ENCODE results near the gene EIF2AK2.

Gene EIF2AK2

DNA sequence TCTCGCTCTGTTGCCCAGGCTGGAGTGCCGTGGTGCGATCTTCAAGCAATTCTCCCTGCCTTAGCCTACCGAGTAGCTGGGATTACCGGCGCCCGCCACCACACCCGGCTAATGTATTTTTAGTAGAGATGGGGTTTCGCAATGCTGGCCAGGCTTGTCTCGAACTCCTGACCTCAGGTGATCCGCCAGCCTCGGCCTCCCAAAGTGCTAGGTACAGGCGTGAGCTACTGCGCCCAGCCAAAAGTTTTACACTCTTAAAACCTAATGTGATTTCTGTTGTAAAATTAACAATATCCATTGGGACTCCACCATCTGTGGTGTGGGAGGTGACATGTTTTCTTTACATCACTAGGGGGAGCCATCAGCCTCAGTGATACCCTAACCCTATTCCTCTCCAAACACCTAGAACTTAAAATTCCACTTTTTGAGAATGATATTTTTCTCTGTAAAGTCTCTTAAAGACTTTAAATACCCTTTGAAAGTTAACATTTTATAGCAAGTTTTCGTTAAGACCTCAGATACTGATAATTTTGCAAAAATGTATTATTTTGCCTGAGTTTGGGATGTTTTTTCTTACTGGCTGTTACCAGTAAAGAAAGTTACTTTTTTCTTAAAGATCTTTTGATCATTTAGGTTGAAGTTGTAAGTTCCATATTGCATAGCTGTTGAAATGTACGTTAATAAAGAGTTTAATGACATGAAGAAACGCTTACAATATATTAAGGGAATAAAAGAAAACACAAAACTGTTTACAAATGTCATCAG, 11.6 kb upstream of the EIF2AK2 start:
- no peak for DNase-seq (ENCODE audit: low read depth)

DNA sequence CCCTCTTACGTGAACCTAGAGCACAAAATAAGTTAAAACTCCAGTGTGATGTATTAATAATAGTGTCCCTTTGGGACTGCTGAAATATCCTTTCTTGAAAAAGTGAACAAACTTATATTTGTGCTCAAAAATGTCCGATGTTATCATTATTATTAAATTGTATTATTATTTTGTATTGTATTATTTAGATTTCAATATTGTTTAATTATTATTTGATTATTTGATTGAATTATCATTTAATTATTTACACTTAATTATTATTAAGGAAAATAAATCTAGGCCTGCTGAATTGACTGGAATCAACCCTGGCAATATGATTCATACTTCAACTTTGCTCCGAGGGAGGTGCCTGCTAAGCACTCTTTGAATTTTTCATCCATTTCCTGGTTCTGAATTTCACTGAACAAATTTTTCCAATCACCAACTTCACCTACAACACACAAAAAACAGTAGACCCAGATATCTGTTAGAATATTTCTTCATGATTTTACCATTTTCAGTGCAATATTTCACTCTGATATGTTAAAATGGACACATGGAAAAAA, 10.9 kb upstream of the EIF2AK2 start:
- no peak for DNase-seq (ENCODE audit: low read depth)

DNA sequence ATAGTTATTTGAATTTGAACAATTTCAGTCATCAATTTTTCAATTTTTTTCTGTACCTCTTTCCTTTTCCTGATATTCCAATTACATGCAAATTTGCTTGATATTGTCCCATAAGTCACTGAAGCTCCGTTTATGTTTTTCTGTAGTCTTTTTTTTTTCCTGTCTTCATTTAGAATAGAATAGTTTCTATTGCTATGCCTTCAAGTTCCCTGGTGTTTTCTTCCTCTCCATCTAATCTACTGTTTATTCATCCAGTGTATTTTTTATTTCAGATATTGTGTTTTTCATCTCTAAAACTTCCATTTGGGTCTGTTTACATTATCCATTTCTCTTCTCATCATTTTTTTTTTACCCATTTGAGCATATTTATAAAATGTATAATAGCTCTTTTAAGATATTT, 8.0 kb upstream of the EIF2AK2 start:
- no peak for DNase-seq (ENCODE audit: low read depth)

DNA sequence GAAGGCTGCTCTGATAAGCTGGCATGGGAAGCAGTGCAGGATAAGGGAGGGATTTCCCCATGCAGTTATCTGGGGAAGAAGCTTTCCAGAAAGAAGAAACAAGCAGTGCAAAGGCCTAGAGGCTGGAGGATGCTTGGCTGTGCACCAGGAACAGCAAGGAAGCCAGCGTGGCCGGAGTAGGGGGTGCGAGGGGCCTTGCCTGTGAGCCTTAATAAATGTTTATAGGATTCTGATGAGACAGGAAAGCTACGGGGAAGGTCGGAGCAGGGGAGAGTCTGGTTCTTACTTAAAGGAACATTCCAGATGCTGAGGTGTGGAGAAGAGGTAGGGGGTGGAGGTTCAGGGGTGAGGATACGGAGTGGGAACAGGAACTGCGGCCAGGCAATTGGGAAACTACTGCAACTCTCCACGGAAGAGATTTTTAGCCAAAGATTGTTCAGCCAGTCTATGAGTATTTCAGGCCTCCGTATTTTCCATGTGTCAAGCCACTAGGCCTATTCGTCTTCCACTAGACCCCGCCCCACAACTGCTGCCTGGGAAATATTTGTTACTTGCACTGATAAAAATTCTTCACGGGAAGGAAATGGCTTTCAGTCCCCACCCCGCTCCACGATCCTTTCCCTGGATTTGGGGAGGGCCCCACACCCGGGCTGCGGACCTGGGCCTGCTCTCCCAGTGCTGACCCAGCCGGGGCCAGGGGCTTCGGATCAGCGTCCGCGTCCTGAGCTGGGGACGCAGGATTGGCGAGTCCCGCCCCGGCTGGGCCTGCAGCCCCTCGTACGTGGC, 516 bp downstream of the EIF2AK2 start:
- DNase-seq (ENCODE audit: low read depth), result no peak

DNA sequence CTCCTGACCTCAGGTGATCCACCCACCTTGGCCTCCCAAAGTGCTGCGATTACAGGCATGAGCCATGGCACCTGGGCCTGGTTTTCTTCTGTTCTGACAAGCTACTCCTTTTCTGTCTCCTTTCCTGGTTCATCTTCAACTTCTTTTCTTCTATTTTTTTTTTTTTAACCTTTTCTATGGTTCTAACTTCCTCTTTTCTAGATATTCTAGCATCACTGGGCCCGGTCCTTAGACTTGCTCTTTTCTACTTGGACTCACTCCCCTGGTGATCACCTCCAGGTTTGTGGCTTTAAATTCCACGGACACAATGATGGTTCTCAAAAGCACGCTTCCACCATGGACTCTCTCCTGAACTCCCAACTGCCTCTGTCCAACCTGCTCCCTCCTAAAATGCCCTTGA, 2.0 kb downstream of the EIF2AK2 start:
- no peak for DNase-seq (ENCODE audit: low read depth)

DNA sequence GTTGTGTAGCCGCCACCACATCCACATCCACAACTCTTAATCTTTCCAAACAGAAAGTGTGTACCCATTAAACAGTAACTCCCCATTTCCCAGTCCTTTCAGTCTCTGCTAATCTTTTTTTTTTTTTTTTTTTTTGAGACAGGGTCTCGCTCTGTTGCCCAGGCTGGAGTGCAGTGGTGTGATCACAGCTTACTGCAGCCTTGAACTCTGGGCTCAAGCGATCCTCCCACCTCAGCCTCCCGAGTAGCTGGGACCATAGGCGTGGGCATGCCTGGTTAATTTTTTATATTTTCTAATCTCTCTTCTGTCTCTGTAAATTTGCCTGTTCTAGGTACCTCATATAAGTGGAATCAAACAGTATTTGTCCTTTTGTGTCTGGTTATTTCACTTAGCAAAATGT, 3.6 kb downstream of the EIF2AK2 start:
- DNase-seq (ENCODE audit: low read depth), result no peak

DNA sequence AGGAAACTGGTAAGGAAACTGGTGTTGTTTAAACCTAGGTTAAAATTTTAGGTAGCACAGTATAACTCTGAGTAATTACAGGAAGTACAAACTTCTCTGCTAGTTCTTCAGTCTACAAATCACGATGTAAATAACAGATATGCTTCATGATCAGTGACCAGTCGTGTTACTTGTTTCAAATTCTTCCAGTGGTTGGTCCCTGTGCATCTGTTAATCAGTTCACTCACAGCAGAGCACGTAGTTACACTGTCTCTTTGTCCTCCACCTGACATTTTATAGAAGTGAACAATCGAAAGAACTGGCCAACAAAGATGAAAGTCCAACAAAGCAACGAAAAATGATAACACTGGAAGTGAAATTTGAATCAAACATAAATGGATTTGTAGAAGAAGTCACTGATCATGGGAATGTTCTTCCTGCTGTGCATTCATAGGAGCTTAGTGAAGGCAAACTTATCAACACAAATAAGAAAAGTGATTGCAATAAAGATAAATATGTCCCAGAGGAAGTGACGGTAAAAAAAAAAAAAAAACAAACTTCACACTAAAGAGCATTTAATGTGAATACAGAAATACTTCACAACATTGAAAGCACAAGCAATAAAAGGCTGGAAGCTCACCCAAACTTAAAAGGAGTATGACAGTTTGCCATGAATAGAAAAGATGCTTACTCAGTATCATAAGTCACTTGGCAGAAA, 7.0 kb downstream of the EIF2AK2 start:
- no peak for DNase-seq (ENCODE audit: low read depth)

DNA sequence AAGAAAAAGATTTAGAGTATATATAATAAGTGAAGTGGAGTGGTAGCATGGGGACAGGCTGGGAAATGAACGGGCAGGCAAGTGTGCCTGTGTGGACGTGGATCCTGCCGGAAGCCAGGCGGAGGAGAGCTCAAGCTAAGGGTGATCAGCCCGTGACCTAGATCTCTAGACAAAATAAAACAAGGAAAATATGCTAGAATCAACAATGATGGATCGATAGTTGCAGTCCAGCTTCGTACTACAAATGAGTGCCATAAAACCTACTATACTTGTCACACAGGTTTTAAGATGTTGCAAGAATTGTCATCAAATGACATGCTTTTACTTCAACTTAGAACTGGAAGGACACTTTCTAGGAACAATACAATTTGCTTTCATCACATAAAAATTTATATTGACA, 8.5 kb downstream of the EIF2AK2 start:
- DNase-seq (ENCODE audit: low read depth), result no peak

DNA sequence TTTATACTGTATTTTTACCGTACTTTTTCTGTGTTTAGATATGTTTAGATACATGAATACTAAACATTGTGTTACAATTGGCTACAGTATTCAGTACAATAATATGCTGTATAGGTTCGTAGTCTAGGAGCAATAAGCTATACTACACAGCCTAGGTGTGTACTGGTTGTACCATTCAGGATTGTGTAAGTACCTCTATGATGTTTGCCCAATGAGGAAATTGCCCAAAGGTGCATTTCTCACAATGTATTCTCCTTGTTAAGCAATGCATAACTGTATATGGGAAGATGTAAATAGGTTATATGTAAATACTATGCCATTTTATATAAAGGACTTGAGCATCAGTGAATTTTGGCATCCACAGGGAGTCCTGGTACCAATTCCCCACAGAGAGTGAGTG, 10.7 kb downstream of the EIF2AK2 start:
- no peak for DNase-seq (ENCODE audit: low read depth)

DNA sequence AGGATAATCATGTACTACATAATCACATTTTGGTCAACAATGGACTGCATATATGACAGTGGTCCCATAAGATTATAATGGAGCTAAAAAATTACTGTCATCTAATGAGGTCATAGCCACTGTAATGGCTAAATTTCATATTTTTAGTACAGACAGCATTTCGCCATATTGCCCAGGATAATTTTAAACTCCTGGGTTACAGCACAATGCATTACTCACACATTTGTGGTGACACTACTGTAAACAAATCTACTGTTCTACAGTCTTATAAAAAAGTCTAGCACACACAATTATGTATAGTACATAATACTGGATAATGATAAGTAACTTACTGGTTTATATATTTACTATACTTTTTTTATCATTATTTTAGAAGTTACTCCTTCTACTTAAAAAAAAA, 12.8 kb downstream of the EIF2AK2 start:
- no peak for DNase-seq (ENCODE audit: low read depth)

DNA sequence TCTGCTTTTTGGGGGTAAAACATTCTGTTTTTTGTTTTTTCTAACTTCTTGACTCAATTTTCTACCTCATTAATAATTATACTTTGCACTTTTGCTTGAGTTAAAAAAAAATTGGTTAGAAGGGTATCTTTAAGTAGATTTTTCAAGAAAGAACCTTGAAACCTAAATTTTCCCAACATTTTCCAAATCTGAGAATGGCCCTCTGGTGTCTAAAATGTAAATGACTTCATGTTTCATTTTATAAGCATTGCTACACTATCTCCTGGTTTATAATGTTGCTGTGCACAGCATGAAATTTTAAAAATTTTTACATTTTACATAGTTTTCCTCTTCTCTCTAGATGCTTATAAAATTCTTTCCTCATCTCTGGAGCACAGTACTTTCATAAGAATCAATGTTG, 14.2 kb downstream of the EIF2AK2 start:
- DNase-seq (ENCODE audit: low read depth), result no peak

DNA sequence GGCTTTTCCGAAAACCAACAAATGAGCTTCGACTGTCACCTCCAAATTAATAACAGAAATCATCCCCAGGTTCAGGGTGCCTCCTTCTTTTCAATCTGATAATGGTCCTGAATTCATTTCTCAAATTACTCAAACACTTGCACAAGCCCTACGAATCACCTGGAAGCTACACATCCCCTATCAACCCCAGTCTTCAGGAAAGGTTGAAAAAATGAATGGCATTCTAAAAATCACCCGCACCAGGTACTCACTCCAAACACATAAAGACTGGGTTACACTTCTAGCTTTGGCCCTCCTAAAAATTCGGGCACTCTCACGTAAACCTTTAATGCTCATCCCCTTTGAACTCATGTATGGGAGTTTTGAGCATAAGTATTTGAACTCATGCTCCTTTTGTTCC, 23.9 kb downstream of the EIF2AK2 start:
- no peak for DNase-seq (ENCODE audit: low read depth)

DNA sequence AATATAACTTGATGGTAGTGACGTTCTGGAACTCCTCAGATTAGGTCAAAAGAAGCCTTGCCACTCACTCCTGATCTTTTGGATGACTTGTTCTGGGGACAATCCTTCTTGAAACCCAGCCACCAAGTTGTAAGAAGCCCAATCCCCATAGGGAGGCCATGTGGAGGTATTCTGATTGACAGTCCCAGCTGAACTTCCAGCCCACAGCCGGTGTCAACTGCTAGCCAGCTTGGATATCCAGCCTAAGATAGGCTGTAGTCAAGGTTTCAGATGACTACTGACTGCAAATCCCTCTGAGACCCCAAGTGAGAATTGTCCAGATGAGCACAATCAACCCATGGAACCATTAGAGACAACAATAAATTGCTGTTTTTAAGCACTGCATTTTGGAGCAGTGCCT, 31.4 kb downstream of the EIF2AK2 start:
- no peak for DNase-seq (ENCODE audit: low read depth)

DNA sequence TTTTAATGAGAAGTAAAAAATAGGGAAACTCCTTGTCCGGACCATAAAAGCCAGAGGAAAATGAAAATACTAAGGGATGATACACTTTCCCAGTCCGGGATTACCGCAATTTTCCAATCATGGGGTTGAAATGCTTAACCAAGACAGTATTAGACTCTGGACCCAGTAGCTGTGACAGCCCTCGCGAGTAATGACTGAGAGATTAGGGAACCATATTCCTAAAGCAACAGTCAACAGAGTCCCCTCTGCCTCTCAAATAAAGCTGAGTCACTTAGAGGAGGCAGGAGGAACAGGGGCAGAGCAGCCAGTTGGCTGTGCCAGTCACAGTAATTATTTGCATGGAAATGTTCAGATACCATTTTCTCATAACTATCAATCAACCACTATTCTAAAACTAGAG, 37.6 kb downstream of the EIF2AK2 start:
- no peak for DNase-seq (ENCODE audit: low read depth)

DNA sequence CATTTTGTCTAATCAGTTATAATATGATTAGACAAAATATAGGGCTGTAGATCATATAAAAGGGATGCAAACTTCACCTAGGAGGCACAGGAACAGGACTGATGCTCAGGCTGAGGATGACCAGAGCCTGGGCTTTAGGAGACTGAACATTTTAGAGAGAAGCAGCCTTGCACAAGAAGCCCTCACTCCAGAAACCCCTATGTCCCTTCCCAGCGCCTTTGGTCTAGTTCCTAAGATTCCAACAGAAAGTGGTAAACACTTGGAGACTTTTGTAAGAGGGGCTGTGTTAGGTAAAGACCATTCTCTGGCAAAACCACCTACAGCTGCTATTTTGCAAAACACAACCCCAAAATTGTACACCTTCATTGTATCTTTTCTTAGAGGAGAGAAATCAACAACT, 39.2 kb downstream of the EIF2AK2 start:
- DNase-seq (ENCODE audit: low read depth), result no peak

DNA sequence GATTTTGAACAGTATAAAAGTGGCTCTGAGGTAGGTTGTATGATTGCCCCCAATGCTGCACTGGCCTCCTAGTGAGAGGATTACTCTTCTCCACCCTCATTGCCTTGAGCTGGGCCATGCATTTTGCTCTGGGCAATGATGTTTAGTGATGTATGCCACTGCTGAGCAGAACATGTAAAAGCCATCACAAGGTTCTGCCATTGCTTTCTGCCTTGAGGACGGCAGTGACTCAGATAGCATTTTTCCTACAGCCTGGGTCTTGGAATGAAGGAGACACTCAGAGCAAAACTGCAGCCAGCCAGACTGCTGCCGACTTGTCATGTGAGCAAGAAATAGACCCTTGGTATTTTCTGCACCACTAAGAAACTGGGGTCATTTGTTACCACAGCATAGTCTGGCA, 44.8 kb downstream of the EIF2AK2 start:
- no peak for DNase-seq (ENCODE audit: low read depth)

DNA sequence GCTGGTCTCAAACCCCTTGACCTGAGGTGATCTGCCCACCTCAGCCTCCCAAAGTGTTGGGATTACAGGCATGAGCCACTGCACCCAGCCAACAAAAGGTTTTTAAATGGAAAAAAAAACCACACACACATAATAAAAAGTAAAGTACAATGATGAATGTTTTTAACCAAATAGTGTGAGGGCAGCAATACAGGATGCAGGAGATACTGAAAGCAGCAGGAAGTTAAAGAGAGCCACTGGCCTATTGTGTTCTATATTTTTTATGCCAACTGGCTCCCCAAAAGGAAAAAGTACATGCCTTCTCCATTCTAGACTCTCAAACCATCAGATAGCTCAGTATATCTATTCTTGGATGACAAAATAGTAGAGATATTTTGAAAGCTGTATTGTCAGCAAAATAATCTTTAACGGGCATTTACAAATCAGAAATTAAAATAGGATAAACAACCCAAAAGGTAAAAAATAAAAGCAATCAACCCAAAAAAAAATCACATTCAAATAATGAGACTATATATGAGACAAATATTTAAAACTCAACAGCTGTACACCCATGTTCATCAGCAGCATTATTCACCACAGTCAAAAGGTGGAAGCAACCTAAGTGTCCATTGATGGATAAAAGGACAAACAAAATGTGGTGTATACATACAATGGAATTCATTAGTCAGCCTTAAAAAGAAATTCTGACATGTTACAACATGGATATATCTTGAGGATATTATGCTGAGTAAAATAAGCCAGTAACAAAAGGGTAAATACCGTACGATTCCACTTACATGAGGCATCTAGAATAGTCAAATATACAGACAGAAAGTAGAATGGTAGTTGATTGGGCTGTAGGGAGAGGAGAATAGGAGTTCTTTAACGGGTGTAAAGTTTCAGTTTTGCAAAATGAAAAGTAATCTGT, 46.2 kb downstream of the EIF2AK2 start:
- no peak for DNase-seq (ENCODE audit: low read depth)

DNA sequence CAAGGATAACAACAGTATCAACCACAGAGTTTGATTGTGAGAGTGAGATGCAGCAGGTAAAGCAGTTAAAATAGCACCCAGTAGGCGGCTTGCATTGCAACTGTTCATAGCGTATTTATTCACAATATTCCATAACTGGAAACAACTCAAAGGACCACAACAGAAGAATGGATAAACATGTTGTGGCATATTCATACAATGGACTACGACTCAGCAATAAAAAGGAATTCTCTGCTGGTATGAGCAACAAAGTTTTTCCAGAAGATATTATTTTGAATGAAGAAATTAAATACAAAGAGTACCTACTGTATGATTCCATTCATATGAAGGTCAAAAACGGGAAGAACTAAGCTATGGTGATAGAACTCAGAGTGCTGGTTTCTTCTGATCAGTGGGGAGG, 47.3 kb downstream of the EIF2AK2 start:
- no peak for DNase-seq (ENCODE audit: low read depth)

DNA sequence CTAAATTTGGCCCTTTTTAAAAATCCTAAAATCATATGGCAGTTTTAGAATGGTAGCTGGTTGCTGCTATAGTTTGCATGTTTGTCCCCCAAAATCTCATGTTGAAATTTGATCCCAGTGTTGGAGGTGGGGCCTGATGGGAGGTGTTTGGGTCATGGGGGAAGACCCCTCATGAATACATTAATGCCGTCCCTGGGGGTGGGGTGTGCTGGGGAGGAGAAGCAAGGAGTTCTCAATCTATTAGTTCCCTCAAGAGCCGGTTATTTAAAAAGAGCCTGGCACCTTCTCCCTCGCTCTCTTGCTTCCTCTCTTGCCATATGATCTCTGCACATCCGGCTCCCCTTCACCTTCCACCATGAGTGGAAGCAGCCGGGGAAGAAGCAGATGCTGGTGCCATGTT, 51.6 kb downstream of the EIF2AK2 start:
- no peak for DNase-seq (ENCODE audit: low read depth)

DNA sequence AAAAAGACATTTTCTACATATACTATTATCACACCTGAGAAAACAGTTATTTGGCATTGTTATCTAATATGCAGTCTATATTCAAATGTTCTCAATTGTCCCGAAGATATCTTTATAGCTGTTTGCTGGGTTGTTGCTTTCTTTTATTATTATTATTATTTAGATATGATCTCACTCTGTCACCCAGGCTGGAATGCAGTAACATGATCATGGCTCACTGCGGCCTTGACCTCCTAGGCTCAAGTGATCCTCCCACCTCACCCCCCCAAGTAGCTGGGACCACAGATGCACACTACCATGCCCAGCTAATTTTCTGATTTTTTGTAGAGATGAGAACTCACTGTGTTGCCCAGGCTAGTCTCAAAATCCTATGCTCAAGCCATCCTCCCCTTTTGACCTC, 52.6 kb downstream of the EIF2AK2 start:
- no peak for DNase-seq (ENCODE audit: low read depth)

DNA sequence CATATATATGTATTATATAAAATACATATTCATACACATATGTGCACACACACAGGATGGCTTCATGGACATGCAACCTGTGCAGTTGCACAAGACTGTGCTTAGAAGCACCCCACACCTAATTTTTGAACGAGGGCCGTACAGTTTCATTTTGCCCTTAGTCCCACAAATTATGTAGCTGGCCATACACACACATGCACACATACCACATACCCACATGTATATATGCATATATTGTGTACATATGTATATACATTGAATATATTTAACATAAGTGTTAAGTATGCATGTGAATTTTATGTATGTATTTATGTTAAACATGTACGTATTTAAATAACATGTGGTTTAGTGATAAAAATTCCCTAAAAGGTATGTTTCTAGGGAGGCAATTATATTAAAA, 54.2 kb downstream of the EIF2AK2 start:
- DNase-seq (ENCODE audit: low read depth), result no peak

DNA sequence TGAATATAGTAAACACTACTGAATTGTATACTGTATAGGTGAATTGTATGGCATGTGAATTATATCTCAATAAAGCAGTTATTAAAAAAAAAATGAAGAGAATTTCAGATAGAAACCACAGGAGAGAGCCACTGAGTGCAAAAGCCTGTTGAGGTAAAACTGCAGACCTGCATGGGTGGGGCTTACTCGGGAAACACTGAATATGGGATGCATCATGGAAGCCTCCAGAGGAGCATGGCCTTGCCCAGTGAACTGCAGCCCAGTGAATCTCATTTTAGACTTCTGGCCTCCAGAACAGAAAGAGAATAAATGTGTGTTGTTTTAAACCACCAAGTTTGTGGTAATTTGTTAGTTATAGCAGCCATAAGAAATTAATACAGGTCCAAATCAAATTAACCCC, 56.7 kb downstream of the EIF2AK2 start:
- no peak for DNase-seq (ENCODE audit: low read depth)

All from stimulated activated CD8-positive, alpha-beta memory T cell treated with anti-CD3 and anti-CD28 coated beads, Interleukin-7, amount 100 ng/mL, for 24 hours (primary cell).